Activated gamma-delta T cell treated with anti-CD3 and anti-CD28 coated beads, Interleukin-2, amount 50 U/mL, for 16 hours (primary cell): ENCODE results near the gene SH3TC1.

ENCODE experiments used
- DNase-seq: peaks from one replicate; pipeline ENCODE4 v3.0.0-alpha.2; 2020; ENCODE audit warnings: low read depth

SH3TC1 gene

GRCh38 chr4:8214136-8214535, 15.0 kb downstream of the SH3TC1 start:
- DNase-seq = no peak

GRCh38 chr4:8215001-8215427, 15.9 kb downstream of the SH3TC1 start:
- DNase-seq = no peak

GRCh38 chr4:8215641-8216442, 16.8 kb downstream of the SH3TC1 start:
- no peak for DNase-seq

GRCh38 chr4:8216443-8217245, 17.6 kb downstream of the SH3TC1 start:
- no peak for DNase-seq

GRCh38 chr4:8217246-8217511, 18.1 kb downstream of the SH3TC1 start:
- DNase-seq = no peak

- no peak for DNase-seq
Measured at GRCh38 chr4:8217871-8218270, 18.8 kb downstream of the SH3TC1 start.

GRCh38 chr4:8218371-8219031, 19.4 kb downstream of the SH3TC1 start:
- DNase-seq = no peak

GRCh38 chr4:8219236-8219635, 20.1 kb downstream of the SH3TC1 start:
- no peak for DNase-seq

- no peak for DNase-seq
Measured at GRCh38 chr4:8220661-8221450, 21.8 kb downstream of the SH3TC1 start.

GRCh38 chr4:8221476-8221875, 22.4 kb downstream of the SH3TC1 start:
- no peak for DNase-seq

GRCh38 chr4:8221985-8222384, 22.9 kb downstream of the SH3TC1 start:
- DNase-seq = no peak

GRCh38 chr4:8222609-8223388, 23.7 kb downstream of the SH3TC1 start:
- no peak for DNase-seq

GRCh38 chr4:8224267-8224974, 25.3 kb downstream of the SH3TC1 start:
- DNase-seq = no peak

GRCh38 chr4:8224975-8225625, 26.0 kb downstream of the SH3TC1 start:
- no peak for DNase-seq

GRCh38 chr4:8225706-8226443, 26.8 kb downstream of the SH3TC1 start:
- DNase-seq = no peak

- no peak for DNase-seq
Measured at GRCh38 chr4:8227201-8227770, 28.2 kb downstream of the SH3TC1 start.

- DNase-seq = no peak
Measured at GRCh38 chr4:8227771-8228318, 28.8 kb downstream of the SH3TC1 start.

GRCh38 chr4:8228319-8229250, 29.5 kb downstream of the SH3TC1 start:
- peak; percentile 65 for DNase-seq
